Thyroid gland (tissue), 4 donors: ENCODE data around the gene MISP.
A peak's percentile ranks its signal among the peaks of the same experiment; 100 is the strongest.

Experiments
- CTCF ChIP-seq, 6 experiments: fragments of 200-600 bp in 3 of 6; fragments of 450-650 bp in 3 of 6; sonication (generic) in 3 of 6; IDR thresholded peaks; one replicate each; pipeline ENCODE4 v1.5.1; 2016 to 2019; ENCODE audit warnings: antibody characterized with exemption in 6 of 6, mild to moderate bottlenecking in 2 of 6, inconsistent platforms in 1 of 6, moderate library complexity in 1 of 6
- POLR2A ChIP-seq, 2 donors: fragments of 450-650 bp; IDR thresholded peaks; one replicate each; pipeline ENCODE4 v1.6.1; 2017; ENCODE audit warnings: antibody characterized with exemption in 2 of 2, mild to moderate bottlenecking in 2 of 2, moderate library complexity in 1 of 2

GRCh38 chr19:772730-773436 is 22.0 kb downstream of the MISP start:
- no peak for TF ChIP-seq CTCF (IDR thresholded peaks at IDR 0.05)
- TF ChIP-seq POLR2A (IDR thresholded peaks at IDR 0.05), result peak in 1 of 2 donors; percentile 41
